DND-41 (cell line): ENCODE data around the gene EYA2.

ENCODE experiments used
- ATAC-seq: fragments of 200-7000 bp; cut with Tn5 transposase; 3 replicates; pipeline ENCODE4 v1.9.1; 2021; ENCODE audit warnings: low read depth; ENCODE audit not compliant: insufficient read depth
- DNase-seq: peaks from one replicate; pipeline ENCODE4 v3.0.0-alpha.2; 2020
- H2AFZ ChIP-seq: 2 replicates; pipeline ENCODE4 v1.6.0; 2012; ENCODE audit warnings: low read depth, low read length
- H3K27ac ChIP-seq: 2 replicates; pipeline ENCODE4 v1.5.1; 2012; ENCODE audit warnings: low read length, inconsistent platforms
- H3K27me3 ChIP-seq: fragments of 200-600 bp; sonication (generic); 2 replicates; pipeline ENCODE4 v1.6.0; 2012; ENCODE audit warnings: low read length, mild to moderate bottlenecking, inconsistent platforms; ENCODE audit not compliant: insufficient read depth, poor library complexity
- H3K36me3 ChIP-seq: 2 replicates; pipeline ENCODE4 v1.5.1; 2012; ENCODE audit warnings: low read length, inconsistent platforms; ENCODE audit not compliant: insufficient read depth
- H3K4me1 ChIP-seq: 2 replicates; pipeline ENCODE4 v1.5.1; 2012; ENCODE audit warnings: mild to moderate bottlenecking, low read length; ENCODE audit not compliant: insufficient read depth
- H3K4me2 ChIP-seq: 2 replicates; pipeline ENCODE4 v1.6.0; 2012; ENCODE audit warnings: mild to moderate bottlenecking, moderate library complexity, low read length, inconsistent platforms; ENCODE audit not compliant: insufficient read depth
- H3K4me3 ChIP-seq, 2 experiments: fragments of 200-600 bp in 1 of 2; shearing (Covaris generic) in 1 of 2; 2 replicates each; pipeline ENCODE4 v1.5.1; 2012 to 2016; ENCODE audit warnings: inconsistent platforms in 2 of 2, low read length in 2 of 2, mild to moderate bottlenecking in 2 of 2, low read depth in 1 of 2, moderate library complexity in 1 of 2
- H3K79me2 ChIP-seq: 2 replicates; pipeline ENCODE4 v1.6.0; 2012; ENCODE audit warnings: low read length, inconsistent platforms; ENCODE audit not compliant: insufficient read depth
- H3K9ac ChIP-seq: 2 replicates; pipeline ENCODE4 v1.6.0; 2012; ENCODE audit warnings: low read depth, mild to moderate bottlenecking, inconsistent platforms, low read length, moderate library complexity
- H3K9me3 ChIP-seq: 2 replicates; pipeline ENCODE4 v1.5.1; 2012; ENCODE audit warnings: low read length, moderate library complexity, mild to moderate bottlenecking, inconsistent platforms; ENCODE audit not compliant: insufficient read depth, severe bottlenecking
- H4K20me1 ChIP-seq: 2 replicates; pipeline ENCODE4 v1.6.0; 2012; ENCODE audit warnings: low read length; ENCODE audit not compliant: insufficient read depth
- CTCF ChIP-seq: IDR thresholded peaks from 2 replicates; pipeline ENCODE4 v1.5.1; 2012; ENCODE audit warnings: borderline replicate concordance, low read length, moderate library complexity, mild to moderate bottlenecking; ENCODE audit not compliant: poor library complexity, severe bottlenecking; ENCODE audit errors: extremely low read depth
- EZH2 ChIP-seq: IDR thresholded peaks from 3 replicates; pipeline ENCODE4 v1.6.1; 2012; ENCODE audit warnings: borderline replicate concordance, low read depth, mild to moderate bottlenecking, moderate library complexity, low read length, inconsistent platforms; ENCODE audit not compliant: severe bottlenecking

EYA2 gene

DNA sequence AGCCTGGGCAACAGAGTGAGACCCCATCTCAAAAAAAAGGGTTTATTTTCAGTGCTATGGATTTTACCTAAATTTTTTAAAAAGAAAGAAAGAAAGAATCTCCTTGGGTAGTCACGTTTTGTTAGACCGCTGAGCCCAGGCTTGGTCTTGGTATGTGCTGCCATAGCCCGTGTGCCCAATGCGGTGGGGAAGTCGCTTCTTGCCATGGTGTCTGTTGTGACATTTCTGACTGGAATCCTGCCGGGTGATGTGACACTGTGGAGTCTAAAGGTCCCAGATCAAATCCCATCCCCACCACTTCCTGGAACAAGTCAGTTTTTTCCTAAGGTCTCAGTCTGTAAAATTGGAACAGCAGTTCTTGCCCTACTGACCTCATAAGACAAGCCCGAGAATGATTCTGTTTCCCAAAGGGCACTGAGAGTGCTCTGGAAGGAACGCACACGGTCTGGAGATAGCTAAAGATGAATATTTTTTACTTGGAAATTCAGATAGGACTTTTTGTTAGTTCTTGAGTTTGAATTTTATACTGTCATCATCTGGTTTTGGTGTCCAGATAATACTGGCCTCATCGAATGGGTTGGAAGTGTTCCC lies 225.8 kb downstream of the EYA2 start:
- no peak for ATAC-seq
- TF ChIP-seq EZH2: no peak
- no peak for TF ChIP-seq CTCF

GRCh38 chr20:47122560-47122959 lies 227.9 kb downstream of the EYA2 start:
- no peak overlapping the region for H3K9ac ChIP-seq

More for the DNA sequence above, 225.8 kb downstream of the EYA2 start:
- H3K27me3 ChIP-seq: peaks cover 7% of the 10 kb centered on the region
- no peaks in the 10 kb centered on the region for H3K36me3 ChIP-seq
- H4K20me1 ChIP-seq: no peaks in the 10 kb centered on the region
- H3K79me2 ChIP-seq: no peaks in the 10 kb centered on the region
- H3K4me1 ChIP-seq: no peaks in the 10 kb centered on the region
- no peak overlapping the region for H3K4me3 ChIP-seq
- no peaks in the 10 kb centered on the region for H3K9me3 ChIP-seq
- no peak overlapping the region for H3K4me2 ChIP-seq
- no peak for DNase-seq
- no peak overlapping the region for H2AFZ ChIP-seq
- no peak overlapping the region for H3K27ac ChIP-seq
- H3K9ac ChIP-seq: no peak overlapping the region

GRCh38 chr20:47124181-47124717 lies 229.6 kb downstream of the EYA2 start:
- no peak for TF ChIP-seq EZH2
- no peak for TF ChIP-seq CTCF
- Histone ChIP-seq H3K27me3 (peaks cover 21% of the 10 kb centered on the region), H3K4me2 (no peak overlapping the region), H3K4me3 (no peak overlapping the region), H2AFZ (no peak overlapping the region), H3K9ac (no peak overlapping the region), H3K4me1 (no peaks in the 10 kb centered on the region), H3K36me3 (no peaks in the 10 kb centered on the region), H3K27ac (no peak overlapping the region), H4K20me1 (no peaks in the 10 kb centered on the region), H3K9me3 (no peaks in the 10 kb centered on the region), H3K79me2 (no peaks in the 10 kb centered on the region)
- no peak for ATAC-seq
- DNase-seq: no peak

More at GRCh38 chr20:47122560-47122959, 227.9 kb downstream of the EYA2 start:
- DNase-seq: no peak
- H3K27me3 ChIP-seq: peaks cover 14% of the 10 kb centered on the region
- H3K4me3 ChIP-seq: no peak overlapping the region
- H4K20me1 ChIP-seq: no peaks in the 10 kb centered on the region
- no peak overlapping the region for H3K4me2 ChIP-seq
- H3K36me3 ChIP-seq: no peaks in the 10 kb centered on the region
- no peak overlapping the region for H3K27ac ChIP-seq
- H3K9me3 ChIP-seq: no peaks in the 10 kb centered on the region
- ATAC-seq: no peak
- H2AFZ ChIP-seq: no peak overlapping the region
- no peaks in the 10 kb centered on the region for H3K79me2 ChIP-seq
- H3K4me1 ChIP-seq: no peaks in the 10 kb centered on the region
- no peak for TF ChIP-seq CTCF
- TF ChIP-seq EZH2: no peak
